Peyer's patch (tissue), 4 donors: ENCODE data around the gene TMEM40. TPM values are rescaled to one million over a fixed set of nuclear protein-coding genes. Genes with fewer than 3 reads are reported as not detected.
A peak's percentile ranks its signal among the peaks of the same experiment; 100 is the strongest.
"Not testable (repeated sequence)": the region's sequence is repeated elsewhere in the genome, so short reads cannot be mapped to it uniquely, and the experiment has no call there.

Experiments used
- DNase-seq, 3 donors: peaks; one replicate each; pipeline ENCODE4 v3.0.0-alpha.2; 2017 to 2019
- H3K27ac ChIP-seq, 4 donors: fragments of 200-600 bp; sonication (generic); one replicate each; pipeline ENCODE4 v1.5.1; 2016 to 2019
- H3K27me3 ChIP-seq, 2 donors: fragments of 200-600 bp; sonication (generic); one replicate each; pipeline ENCODE4 v1.5.1; 2019
- H3K36me3 ChIP-seq, 3 donors: fragments of 200-600 bp; sonication (generic); one replicate each; pipeline ENCODE4 v1.5.1; 2016 to 2019
- H3K4me1 ChIP-seq, 4 donors: fragments of 200-600 bp; sonication (generic); one replicate each; pipeline ENCODE4 v1.5.1; 2016 to 2019
- H3K4me3 ChIP-seq, 4 donors: fragments of 200-600 bp; sonication (generic); 1 replicate in 3 of 4; 2 replicates in 1 of 4; pipeline ENCODE4 v1.5.1; 2016 to 2019; ENCODE audit warnings: mild to moderate bottlenecking in 1 of 4
- H3K9me3 ChIP-seq, 4 donors: fragments of 200-600 bp; sonication (generic); one replicate each; pipeline ENCODE4 v1.5.1; 2016 to 2019; ENCODE audit warnings: mild to moderate bottlenecking in 1 of 4
- POLR2A ChIP-seq, 2 donors: fragments of 450-650 bp; IDR thresholded peaks; one replicate each; pipeline ENCODE4 v1.5.1; 2017; ENCODE audit warnings: antibody characterized with exemption in 2 of 2, mild to moderate bottlenecking in 2 of 2, moderate library complexity in 2 of 2
- total RNA-seq, 4 donors: library from RNA; depleted of rRNA; stranded (reverse); fragments of >200 nt; gene quantifications; one replicate each; pipeline ENCODE4 v1.1.0, GENCODE V29; 2016
- TF ChIP-seq, protein P1 (sequence below), 6 experiments: fragments of 450-650 bp in 4 of 6; fragments of 200-600 bp in 2 of 6; sonication (generic) in 1 of 6; IDR thresholded peaks; one replicate each; pipeline ENCODE4 v1.5.1; 2017 to 2019; ENCODE audit warnings: antibody characterized with exemption in 6 of 6, mild to moderate bottlenecking in 3 of 6, moderate library complexity in 1 of 6

The TMEM40 gene
- total RNA-seq, 4 donors from 2014 or later = not detected

DNA sequence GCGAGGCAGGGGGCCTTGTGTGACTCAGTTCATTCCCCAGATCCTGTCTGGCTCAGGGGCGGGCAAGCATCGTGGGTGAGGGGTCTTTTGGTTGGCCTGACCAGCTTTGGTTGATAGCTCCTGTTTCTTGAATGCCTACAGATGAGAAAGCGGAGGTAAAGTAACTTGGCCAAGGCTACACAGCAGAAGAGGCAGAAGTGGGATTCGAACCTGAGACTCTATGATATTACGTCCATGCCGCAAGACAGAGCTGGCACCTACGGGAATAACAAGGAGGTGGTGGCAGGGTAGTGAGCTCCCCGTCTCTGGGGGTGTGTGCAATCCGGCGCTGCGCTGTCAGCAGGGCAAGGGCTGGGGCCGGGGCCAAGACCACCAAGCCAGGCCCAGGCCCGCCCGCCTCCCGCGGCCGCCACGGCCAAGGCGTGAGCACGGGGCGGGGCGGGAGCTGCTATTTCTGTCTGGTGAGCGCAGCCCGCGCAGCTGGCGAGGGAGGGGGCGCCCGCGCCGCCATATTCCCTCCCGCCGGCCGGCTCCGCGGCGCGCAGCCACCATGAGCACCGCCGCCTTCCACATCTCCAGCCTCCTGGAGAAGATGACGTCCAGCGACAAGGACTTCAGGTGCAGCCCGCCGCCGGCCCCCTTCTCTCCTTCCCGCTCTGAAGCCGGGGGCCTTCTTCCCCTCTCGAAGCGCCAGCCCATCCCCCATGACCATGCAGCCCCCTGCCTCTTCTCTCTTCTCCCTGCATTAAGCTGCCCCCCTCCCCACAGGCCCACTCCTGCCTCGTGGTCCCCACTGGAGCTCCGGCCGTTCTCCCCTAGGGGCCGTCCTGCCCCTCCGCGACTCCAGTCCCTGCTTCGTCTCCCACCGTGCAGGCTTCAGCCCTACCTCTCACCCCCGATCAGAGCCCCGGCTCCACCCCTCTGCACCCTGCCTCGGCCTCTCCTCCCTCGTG lies 37.4 kb upstream of the TMEM40 start, which contains the start of gene CAND2:
Gene CAND2, plus strand, starts transcription at position 510 of the 953 bp plus-strand sequence. Its CDS starts 41 bp downstream, at position 551.
- H3K4me1 ChIP-seq = peaks cover 0 to 9% (median 0%) of the 10 kb centered on the region in 4 donors
- peak within 1 kb of the TSS; percentile 35 to 72 (median 67) for H3K27ac ChIP-seq
- H3K4me3 ChIP-seq = peak within 1 kb of the TSS; percentile 51 to 66 (median 63)
- H3K27me3 ChIP-seq = no peaks in the 10 kb centered on the region
- no peaks in the 10 kb centered on the region for H3K36me3 ChIP-seq
- TF ChIP-seq, protein P1, sequence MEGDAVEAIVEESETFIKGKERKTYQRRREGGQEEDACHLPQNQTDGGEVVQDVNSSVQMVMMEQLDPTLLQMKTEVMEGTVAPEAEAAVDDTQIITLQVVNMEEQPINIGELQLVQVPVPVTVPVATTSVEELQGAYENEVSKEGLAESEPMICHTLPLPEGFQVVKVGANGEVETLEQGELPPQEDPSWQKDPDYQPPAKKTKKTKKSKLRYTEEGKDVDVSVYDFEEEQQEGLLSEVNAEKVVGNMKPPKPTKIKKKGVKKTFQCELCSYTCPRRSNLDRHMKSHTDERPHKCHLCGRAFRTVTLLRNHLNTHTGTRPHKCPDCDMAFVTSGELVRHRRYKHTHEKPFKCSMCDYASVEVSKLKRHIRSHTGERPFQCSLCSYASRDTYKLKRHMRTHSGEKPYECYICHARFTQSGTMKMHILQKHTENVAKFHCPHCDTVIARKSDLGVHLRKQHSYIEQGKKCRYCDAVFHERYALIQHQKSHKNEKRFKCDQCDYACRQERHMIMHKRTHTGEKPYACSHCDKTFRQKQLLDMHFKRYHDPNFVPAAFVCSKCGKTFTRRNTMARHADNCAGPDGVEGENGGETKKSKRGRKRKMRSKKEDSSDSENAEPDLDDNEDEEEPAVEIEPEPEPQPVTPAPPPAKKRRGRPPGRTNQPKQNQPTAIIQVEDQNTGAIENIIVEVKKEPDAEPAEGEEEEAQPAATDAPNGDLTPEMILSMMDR (IDR thresholded peaks at IDR 0.05) = no peak
- TF ChIP-seq POLR2A (IDR thresholded peaks at IDR 0.05) = no peak
- no peaks in the 10 kb centered on the region for H3K9me3 ChIP-seq
- peak in 2 of 3 donors; percentile 44 to 65 for DNase-seq

DNA sequence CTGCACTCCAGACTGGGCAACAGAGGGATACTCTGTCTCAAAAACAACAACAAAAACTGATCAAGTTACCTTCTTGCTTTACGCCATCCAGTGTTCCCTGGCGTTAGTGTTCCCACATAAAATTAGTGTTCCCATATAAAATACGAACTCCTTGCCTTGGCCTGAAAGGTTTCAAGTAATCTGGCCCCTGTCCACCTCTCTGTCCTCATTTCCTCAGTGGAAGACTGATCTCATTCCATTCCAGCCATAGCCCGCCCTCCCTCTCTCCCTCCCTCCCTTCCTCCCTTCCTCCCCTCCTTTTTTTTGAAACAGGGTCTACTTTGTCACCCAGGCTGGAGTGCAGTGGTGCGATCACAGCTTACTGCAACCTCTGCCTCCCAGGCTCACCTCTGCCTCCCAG lies 34.6 kb upstream of the TMEM40 start:
- H3K9me3 ChIP-seq = no peaks in the 10 kb centered on the region
- H3K4me1 ChIP-seq = peaks cover 0 to 9% (median 0%) of the 10 kb centered on the region in 4 donors
- peak in 1 of 3 donors; percentile 13 for DNase-seq

DNA sequence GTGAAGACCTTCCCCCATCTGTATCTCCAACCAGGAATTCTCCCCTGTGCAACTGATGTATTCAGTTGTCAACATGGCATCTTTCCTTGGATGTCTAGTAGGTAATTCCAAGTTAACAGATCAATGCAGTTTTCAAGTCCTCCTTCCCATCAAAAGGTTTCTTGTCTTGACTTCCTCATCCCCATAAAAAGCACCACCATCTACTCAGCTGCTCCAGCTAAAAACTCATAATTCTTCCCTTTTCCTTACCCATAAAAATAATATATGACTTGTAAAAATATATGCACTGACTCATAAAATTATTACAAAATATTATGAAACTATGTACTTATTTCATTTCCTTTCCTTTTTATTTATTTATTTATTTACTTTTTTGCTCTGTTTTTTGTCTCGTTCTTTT lies 32.4 kb upstream of the TMEM40 start:
- no peak for TF ChIP-seq POLR2A (IDR thresholded peaks at IDR 0.05)
- Histone ChIP-seq H3K36me3 (no peaks in the 10 kb centered on the region), H3K27me3 (no peaks in the 10 kb centered on the region), H3K27ac (no peak overlapping the region), H3K9me3 (no peaks in the 10 kb centered on the region), H3K4me3 (no peak overlapping the region), H3K4me1 (peaks cover 0 to 6% (median 0%) of the 10 kb centered on the region in 4 donors)
- DNase-seq = no peak

More for the DNA sequence above, 34.6 kb upstream of the TMEM40 start:
- TF ChIP-seq, protein P1 (IDR thresholded peaks at IDR 0.05) = no peak
- TF ChIP-seq POLR2A (IDR thresholded peaks at IDR 0.05) = no peak
- Histone ChIP-seq H3K27me3 (no peaks in the 10 kb centered on the region), H3K36me3 (no peaks in the 10 kb centered on the region), H3K27ac (no peak overlapping the region), H3K4me3 (no peak overlapping the region)

DNA sequence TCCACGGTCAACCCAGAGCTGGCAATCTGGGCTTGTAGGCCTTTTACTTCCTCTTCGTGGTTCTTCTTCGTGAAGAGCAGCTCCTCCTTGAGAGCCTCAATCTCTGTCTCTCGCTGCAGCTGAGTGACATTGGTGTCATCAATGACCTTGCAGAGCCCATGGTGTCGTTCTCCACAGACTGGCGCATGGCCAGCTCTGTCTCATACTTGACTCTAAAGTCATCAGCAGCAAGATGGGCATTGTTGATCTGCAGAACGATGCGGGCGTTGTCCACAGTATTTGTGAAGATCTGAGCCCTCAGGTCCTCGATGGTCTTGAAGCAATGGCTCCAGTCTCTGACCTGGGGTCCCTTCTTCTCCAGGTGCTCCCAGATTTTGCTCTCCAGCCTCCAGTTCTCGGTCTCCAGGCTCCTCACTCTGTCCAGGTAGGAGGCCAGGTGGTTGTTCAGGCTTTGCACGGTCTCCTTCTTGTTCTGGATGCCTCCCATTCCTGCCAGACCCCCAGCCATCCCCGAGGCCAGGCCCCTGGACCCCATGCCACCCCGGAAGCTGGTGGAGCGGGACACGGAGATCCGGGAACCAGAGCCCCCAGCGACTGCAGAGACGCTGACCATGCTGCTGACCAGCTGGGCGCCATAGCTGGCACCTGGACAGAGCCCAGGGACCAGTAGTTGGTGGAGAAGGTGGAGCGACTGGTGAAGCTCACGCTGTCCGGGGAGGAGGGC lies 29.1 kb upstream of the TMEM40 start:
- H3K4me1 ChIP-seq, H3K9me3 ChIP-seq, H3K4me3 ChIP-seq, H3K36me3 ChIP-seq, H3K27ac ChIP-seq, H3K27me3 ChIP-seq: not testable (repeated sequence)
- peak in 1 of 3 donors; percentile 28 for DNase-seq

DNA sequence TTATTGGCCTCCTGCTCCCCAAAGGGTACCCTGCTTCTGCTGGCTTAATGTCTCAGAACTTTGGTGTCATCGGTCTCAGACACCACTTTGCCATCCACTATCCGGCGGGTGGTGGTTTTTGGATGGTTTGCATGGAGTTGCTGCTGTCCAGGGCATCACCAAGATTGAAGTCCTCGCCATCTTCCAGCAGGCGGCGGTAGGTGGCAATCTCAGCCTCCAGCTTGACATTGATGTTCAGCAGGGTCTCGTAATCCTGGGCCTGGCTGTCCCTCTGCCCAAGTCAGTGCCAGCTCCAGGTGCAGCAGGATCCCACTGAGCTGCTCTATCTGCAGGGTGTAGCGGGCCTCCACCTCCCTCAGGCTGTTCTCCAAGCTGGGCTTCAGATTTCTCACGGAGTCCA lies 28.3 kb upstream of the TMEM40 start:
- H3K27me3 ChIP-seq, H3K27ac ChIP-seq, H3K9me3 ChIP-seq, H3K4me1 ChIP-seq, H3K4me3 ChIP-seq, H3K36me3 ChIP-seq: not testable (repeated sequence)
- DNase-seq = peak in 2 of 3 donors; percentile 66 to 74
- TF ChIP-seq, protein P1 (IDR thresholded peaks at IDR 0.05) = peak in 3 of 6 experiments; percentile 17 to 34 (median 27)

DNA sequence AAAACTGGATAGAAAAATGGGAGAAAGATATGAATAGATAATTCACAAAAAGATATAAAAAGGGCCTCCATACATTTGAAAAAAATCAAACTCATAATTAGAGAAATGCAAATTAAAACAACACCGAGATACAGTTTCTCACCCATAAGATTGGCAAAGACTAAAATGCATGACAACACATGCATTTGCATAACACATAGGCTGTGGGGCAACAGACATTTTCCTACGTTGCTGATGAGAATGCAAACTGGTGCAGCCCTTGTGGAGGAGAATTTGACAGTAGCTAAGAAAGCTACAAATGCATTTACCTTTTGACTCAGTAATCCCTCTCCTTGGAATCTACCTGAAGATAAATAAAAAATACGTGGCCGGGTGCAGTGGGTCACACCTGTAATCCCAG lies 26.0 kb upstream of the TMEM40 start:
- Histone ChIP-seq H3K27ac (no peak overlapping the region), H3K4me1 (no peaks in the 10 kb centered on the region), H3K36me3 (no peaks in the 10 kb centered on the region), H3K27me3 (no peaks in the 10 kb centered on the region), H3K9me3 (no peaks in the 10 kb centered on the region), H3K4me3 (no peak overlapping the region)
- TF ChIP-seq POLR2A (IDR thresholded peaks at IDR 0.05) = no peak
- TF ChIP-seq, protein P1 (IDR thresholded peaks at IDR 0.05) = no peak
- DNase-seq = no peak
